ENCODE results near the gene GPC6.
A peak's percentile ranks its signal among the peaks of the same experiment; 100 is the strongest.

The GPC6 gene

GRCh38 chr13:94236872-94237271 is 1010.3 kb downstream of the GPC6 start:
- no peak for DNase-seq (ENCODE audit: low read depth in 2 of 2)

DNA sequence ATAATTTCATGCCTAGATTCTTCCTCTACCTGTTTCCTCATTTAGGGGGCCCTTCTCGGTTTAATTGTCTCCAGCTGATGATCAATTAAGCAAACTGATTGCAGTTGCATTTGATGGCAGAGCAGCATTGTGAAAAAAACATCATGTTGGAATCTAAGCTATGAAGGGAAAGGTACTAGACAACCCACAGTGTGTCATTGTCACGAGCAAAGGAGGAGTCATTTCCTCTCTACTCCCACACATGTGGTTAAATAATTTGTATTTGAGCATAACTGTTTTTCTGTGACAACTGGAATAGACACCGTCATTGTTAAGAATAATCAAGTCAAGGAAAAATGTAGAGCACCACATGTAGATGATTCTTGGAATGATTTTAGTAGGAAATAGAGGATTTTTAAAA is 1012.5 kb downstream of the GPC6 start:
- no peak for DNase-seq (ENCODE audit: low read depth in 2 of 2)

- peak in 1 of 2 experiments; percentile 27 for DNase-seq (ENCODE audit: low read depth in 2 of 2)
Measured at GRCh38 chr13:94242554-94242953, 1015.9 kb downstream of the GPC6 start.

GRCh38 chr13:94243551-94243950 is 1016.9 kb downstream of the GPC6 start:
- no peak for DNase-seq (ENCODE audit: low read depth in 2 of 2)

- no peak for DNase-seq (ENCODE audit: low read depth in 2 of 2)
Measured at GRCh38 chr13:94246495-94246894, 1019.9 kb downstream of the GPC6 start.

GRCh38 chr13:94247890-94248289 is 1021.3 kb downstream of the GPC6 start:
- DNase-seq (ENCODE audit: low read depth in 2 of 2), result no peak

GRCh38 chr13:94248454-94249228 is 1022.0 kb downstream of the GPC6 start:
- DNase-seq (ENCODE audit: low read depth in 2 of 2), result no peak

DNA sequence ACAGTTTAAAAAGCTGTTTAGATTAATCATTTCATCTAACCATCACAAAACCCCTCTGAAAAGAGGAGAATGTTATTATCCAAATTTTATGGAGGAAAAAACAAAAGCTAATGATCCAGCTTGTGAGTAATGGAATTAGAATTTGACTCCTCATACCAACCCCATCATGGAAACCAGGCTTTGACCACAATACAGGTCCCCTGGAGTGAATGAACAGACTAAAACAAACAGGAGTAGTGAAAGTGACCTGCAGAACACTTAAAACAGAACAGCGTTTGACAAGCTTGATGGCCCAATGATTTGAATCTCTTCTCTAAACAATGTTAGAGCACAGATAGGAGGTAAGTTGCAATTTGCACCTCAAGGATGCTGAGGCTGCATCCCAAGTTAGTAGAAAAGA is 1022.9 kb downstream of the GPC6 start:
- DNase-seq (ENCODE audit: low read depth in 2 of 2), result peak; percentile 71 to 77

DNA sequence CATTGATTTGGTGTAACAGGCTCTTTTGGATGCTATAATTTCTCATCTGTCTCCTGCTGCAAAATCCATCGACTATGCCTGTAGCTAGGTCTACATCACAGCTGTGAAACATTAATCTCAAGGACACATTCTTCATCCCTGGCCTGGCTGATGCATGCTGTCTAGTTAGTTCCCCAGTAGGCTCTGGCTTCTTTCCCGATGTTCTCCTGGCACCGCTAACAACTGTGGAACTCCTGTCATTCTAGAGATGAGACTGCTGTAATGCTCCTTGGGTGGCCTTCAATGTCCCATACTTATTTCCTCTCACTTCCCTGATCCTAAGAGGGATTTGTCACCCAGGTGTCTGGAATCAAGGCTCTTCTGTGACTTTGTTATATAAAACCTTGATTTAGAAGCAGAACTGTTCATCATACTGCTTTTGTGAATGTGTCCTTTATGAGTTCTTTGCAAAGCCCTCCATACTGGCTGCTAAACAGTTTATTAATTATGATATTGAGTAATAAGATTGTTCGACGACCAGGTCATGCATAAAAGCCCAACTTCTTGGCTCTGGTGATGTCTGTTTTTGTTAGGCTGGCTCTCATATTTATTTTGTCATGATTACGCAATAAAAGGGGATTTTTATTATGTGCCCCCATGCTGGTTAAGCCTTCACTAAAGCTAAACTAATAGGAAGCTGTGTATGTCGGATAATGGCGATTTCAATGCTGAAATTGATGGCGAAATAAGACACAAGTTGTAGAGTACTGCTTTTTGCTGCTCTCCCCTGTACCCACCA is 1025.4 kb downstream of the GPC6 start:
- no peak for DNase-seq (ENCODE audit: low read depth in 2 of 2)

GRCh38 chr13:94254737-94255136 is 1028.1 kb downstream of the GPC6 start:
- DNase-seq (ENCODE audit: low read depth in 2 of 2), result no peak

DNA sequence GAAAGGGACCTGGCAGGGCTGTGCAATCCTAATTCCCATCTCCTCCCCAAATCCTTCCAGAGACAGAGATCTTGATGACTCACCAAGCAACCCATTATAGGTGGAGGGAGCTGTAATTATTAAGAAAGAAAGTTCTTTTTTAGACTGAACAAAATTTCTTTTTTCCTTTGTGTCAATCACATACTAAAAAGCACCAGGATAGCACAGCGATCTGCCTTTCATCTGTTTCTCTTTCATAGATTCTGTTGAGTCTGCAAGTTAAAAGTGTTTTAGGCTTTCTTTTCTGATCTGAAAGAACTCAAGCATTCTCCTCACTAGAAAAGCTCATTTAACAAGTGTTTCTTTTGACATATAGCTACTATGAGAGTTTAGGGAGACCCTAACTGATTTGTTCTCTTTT is 1030.1 kb downstream of the GPC6 start:
- no peak for DNase-seq (ENCODE audit: low read depth in 2 of 2)

DNA sequence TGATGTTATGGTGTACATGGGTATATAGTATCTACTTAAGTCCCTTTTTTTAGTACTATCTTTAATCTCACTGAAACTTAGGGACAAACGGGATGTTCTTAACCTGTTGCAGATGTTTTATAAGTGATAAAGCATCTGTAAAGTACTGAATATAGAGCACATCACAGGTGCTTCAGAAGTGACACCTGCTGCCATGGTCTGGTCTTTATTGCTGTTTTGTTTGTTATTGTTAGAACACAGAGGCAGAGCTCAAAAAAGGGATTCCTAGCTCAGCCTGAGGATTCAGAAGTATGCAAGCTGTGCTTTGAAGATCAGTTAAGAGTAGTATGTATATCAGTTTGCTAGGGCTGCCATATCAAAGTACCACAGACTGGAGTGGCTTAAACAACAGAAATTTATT is 1033.4 kb downstream of the GPC6 start:
- DNase-seq (ENCODE audit: low read depth in 2 of 2), result no peak

DNA sequence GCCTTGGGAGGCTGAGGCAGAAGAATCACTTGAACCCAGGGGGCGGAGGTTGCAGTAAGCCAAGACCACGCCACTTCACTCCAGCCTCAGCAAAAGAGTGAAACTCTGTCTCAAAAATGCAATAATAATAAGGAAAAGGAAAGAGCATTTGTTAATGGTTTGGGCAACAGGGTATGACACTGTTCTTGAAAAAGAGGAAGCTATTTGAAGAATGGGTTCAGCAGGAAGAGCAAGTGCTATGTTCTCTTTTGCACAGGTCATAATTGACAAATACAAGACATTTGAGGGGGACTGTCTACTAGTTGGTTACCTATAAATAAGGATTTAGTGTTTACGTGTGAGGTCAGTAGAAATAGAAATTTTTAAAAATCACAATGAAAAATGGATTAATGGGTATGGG is 1034.6 kb downstream of the GPC6 start:
- DNase-seq (ENCODE audit: low read depth in 2 of 2), result no peak

- DNase-seq (ENCODE audit: low read depth in 2 of 2), result no peak
Measured at GRCh38 chr13:94263038-94263437, 1036.4 kb downstream of the GPC6 start.

GRCh38 chr13:94267581-94268366 is 1041.2 kb downstream of the GPC6 start:
- DNase-seq (ENCODE audit: low read depth in 2 of 2), result no peak

DNA sequence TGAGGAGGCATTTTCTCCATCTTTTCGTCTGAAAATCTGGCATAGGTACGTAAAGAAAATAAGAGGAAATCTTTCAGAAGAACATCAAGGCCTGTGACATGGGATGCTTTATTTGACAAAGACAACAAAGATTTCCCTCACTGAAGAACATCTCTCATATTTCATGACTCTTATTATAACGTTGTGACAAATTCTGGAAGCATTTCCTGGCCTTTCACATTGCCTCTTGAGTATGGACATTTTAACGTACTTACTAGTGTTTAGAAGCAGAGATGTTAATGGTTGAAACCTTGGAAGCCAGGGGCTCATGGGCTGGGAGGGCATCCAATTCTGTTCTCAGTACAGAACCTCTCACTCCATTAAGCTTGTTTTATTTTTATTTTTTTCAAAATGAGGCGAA is 1042.1 kb downstream of the GPC6 start:
- DNase-seq (ENCODE audit: low read depth in 2 of 2), result no peak

DNA sequence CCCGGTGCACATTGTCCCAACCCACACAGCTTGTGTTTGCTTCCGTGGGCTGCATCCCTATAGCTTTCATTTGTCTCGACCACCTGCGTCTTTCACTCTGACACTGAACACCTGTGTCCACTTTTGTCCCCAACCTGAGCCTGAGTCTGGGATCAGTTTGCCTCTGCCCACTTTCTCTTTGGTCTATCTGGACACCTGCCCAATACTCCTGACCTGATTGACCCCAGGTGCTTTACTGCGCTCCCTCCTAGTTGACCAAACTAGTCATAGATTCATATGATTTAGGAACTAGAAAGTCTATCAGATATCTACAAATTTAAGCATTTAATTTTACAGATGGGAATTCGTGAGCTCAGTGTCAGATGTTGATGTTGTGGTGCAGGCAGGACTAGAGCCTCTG is 1043.0 kb downstream of the GPC6 start:
- no peak for DNase-seq (ENCODE audit: low read depth in 2 of 2)

DNA sequence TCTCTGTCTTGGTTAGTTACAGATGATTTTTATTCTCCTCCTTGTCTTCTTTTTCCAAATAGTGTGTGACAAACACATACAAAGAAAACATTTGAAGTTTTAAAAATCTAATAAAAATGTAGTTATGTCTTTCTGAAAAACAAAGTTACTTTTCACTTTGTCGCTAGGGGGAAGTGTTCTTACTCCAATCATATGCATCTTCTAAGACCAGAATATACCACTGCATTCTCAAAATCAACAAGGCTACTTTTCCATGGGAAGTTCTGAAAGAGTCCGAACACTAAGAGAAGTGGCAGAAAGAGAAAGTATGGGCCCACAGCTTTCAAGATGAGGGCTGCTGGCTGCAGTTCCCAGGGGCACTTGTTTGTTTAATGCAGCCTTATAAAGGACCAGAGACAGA is 1043.9 kb downstream of the GPC6 start:
- no peak for DNase-seq (ENCODE audit: low read depth in 2 of 2)

DNA sequence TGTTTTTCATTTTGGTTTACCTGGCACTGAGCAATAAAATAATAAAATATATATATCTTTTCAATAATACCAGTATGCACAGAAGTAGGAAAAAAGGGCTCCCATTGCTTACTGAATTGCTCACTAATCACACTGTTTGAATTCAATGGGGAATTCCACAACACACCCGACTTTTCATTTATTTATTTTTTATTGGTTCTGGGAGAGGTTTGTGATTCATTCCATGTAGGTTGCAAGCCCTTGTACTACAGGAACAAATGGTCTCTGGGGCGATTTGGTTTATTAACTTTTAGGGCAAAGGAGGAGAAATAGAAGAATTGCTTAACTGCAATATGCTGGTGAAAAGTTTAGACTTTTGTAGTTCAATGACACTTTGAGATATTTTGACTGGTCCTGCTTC is 1045.4 kb downstream of the GPC6 start:
- no peak for DNase-seq (ENCODE audit: low read depth in 2 of 2)

- DNase-seq (ENCODE audit: low read depth in 2 of 2), result no peak
Measured at GRCh38 chr13:94280349-94280748, 1053.7 kb downstream of the GPC6 start.

GRCh38 chr13:94280845-94281244 is 1054.2 kb downstream of the GPC6 start:
- DNase-seq (ENCODE audit: low read depth in 2 of 2), result no peak

- peak; percentile 44 to 55 for DNase-seq (ENCODE audit: low read depth in 2 of 2)
Measured at GRCh38 chr13:94286581-94286980, 1060.0 kb downstream of the GPC6 start.

Measured in fibroblast of skin of left quadriceps (primary cell).